SU-DHL-6 (cell line): Measurements from ENCODE around the gene DIPK1A.

Experiments used
- EZH2phosphoT487 ChIP-seq: fragments of 200-600 bp; sonication (generic), shearing (Covaris generic); conservative IDR thresholded peaks from 2 replicates; pipeline ENCODE4 v1.6.1; 2018; ENCODE audit warnings: mild to moderate bottlenecking, antibody characterized with exemption, low read length, moderate library complexity, mixed read lengths
- TF ChIP-seq, protein P1 (sequence below): fragments of 200-600 bp; sonication (generic); IDR thresholded peaks from one replicate; pipeline ENCODE4 v1.5.1; 2017; ENCODE audit warnings: antibody characterized with exemption, mild to moderate bottlenecking, low read length, moderate library complexity; ENCODE audit not compliant: insufficient read depth, poor library complexity, severe bottlenecking

DNA sequence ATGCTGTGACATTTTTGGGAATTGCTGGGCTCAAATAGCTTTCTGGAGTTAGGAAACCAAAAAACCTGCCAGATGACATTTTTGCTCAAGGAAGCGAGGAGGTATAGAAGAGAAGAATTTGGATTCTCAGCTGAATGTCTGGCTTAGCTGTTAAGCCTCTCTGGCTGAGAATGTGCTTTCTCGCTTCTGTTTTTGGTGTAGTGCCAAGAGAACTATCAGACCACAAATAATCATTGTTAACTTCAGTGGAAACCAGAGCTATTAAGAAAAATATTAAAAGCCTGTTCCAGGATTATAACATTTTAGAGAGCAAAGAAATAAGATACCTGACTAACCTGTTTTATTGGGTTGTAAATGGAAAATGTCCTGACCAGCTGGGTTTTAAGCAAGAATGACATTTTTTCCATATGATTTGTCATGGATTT, 39.5 kb upstream of the DIPK1A start:
- TF ChIP-seq, protein P1, sequence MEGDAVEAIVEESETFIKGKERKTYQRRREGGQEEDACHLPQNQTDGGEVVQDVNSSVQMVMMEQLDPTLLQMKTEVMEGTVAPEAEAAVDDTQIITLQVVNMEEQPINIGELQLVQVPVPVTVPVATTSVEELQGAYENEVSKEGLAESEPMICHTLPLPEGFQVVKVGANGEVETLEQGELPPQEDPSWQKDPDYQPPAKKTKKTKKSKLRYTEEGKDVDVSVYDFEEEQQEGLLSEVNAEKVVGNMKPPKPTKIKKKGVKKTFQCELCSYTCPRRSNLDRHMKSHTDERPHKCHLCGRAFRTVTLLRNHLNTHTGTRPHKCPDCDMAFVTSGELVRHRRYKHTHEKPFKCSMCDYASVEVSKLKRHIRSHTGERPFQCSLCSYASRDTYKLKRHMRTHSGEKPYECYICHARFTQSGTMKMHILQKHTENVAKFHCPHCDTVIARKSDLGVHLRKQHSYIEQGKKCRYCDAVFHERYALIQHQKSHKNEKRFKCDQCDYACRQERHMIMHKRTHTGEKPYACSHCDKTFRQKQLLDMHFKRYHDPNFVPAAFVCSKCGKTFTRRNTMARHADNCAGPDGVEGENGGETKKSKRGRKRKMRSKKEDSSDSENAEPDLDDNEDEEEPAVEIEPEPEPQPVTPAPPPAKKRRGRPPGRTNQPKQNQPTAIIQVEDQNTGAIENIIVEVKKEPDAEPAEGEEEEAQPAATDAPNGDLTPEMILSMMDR = no peak
- no peak for TF ChIP-seq EZH2phosphoT487
